GM06990 (cell line): ENCODE measurements around the gene GALNS.

Source experiments
- DNase-seq: peaks from one replicate; pipeline ENCODE4 v3.0.0-alpha.2; 2011; ENCODE audit not compliant: insufficient read length; ENCODE audit errors: extremely low read depth
- H3K27me3 ChIP-seq: replicated peaks from 2 replicates; pipeline ENCODE4 v1.6.0; 2011; ENCODE audit warnings: low read length; ENCODE audit not compliant: control insufficient read depth, insufficient read depth
- H3K36me3 ChIP-seq: 2 replicates; pipeline ENCODE4 v1.5.1; 2011; ENCODE audit warnings: low read length; ENCODE audit not compliant: control insufficient read depth, insufficient read depth
- H3K4me3 ChIP-seq: replicated peaks from 2 replicates; pipeline ENCODE4 v1.5.1; 2011; ENCODE audit warnings: low read depth, mild to moderate bottlenecking, control low read depth, low read length
- TF ChIP-seq, protein P1 (sequence below): IDR thresholded peaks from 2 replicates; pipeline ENCODE4 v1.5.1; 2011; ENCODE audit warnings: low read length, control low read depth, mild to moderate bottlenecking, inconsistent platforms; ENCODE audit not compliant: insufficient read depth, poor library complexity, severe bottlenecking

GALNS gene

DNA sequence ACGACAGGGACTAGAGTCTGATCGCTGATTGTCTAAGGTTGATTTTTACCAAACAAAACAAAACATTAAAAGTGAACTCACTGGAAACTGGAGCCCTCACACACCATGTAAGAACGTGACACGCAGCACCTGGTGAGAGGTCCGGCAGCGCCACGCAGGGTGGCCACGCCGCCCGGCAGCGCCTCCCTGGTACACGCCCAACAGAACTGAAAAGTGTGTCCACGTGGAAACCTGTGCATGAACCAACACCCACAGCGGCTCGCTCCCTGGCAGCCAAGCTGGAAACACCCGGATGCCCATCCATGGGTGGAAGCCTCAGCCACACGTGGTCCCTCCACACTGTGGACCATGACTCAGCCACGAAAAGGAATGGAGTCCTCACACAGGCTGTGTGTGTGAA, 9.1 kb downstream of the GALNS start:
- H3K27me3 ChIP-seq, result no peaks in the 10 kb centered on the region
- H3K36me3 ChIP-seq, result peaks cover 3% of the 10 kb centered on the region
- no peak overlapping the region for H3K4me3 ChIP-seq
- DNase-seq, result no peak
- TF ChIP-seq, protein P1, sequence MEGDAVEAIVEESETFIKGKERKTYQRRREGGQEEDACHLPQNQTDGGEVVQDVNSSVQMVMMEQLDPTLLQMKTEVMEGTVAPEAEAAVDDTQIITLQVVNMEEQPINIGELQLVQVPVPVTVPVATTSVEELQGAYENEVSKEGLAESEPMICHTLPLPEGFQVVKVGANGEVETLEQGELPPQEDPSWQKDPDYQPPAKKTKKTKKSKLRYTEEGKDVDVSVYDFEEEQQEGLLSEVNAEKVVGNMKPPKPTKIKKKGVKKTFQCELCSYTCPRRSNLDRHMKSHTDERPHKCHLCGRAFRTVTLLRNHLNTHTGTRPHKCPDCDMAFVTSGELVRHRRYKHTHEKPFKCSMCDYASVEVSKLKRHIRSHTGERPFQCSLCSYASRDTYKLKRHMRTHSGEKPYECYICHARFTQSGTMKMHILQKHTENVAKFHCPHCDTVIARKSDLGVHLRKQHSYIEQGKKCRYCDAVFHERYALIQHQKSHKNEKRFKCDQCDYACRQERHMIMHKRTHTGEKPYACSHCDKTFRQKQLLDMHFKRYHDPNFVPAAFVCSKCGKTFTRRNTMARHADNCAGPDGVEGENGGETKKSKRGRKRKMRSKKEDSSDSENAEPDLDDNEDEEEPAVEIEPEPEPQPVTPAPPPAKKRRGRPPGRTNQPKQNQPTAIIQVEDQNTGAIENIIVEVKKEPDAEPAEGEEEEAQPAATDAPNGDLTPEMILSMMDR, result no peak

DNA sequence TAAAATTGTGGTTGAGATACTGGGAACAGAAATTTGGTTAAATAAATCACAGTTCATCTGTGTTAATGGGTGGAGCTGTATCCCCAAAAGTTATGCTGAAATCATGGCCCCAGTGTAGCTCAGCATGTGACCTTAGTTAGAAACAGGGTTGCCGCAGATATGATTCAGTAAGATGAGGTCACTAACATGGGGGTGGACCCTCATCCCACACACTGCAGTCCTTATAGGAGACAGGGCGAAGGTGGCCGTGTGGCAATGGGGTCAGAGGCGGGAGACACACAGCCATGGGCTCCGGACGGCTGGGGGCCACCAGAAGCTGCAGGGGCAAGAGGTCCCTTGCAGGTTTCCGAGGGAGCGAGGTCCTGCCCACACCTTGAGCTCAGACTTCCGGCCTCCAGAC, 10.7 kb downstream of the GALNS start:
- no peak for DNase-seq
- Histone ChIP-seq H3K27me3 (no peaks in the 10 kb centered on the region), H3K36me3 (peaks cover 3% of the 10 kb centered on the region), H3K4me3 (no peak overlapping the region)
- TF ChIP-seq, protein P1, result no peak

DNA sequence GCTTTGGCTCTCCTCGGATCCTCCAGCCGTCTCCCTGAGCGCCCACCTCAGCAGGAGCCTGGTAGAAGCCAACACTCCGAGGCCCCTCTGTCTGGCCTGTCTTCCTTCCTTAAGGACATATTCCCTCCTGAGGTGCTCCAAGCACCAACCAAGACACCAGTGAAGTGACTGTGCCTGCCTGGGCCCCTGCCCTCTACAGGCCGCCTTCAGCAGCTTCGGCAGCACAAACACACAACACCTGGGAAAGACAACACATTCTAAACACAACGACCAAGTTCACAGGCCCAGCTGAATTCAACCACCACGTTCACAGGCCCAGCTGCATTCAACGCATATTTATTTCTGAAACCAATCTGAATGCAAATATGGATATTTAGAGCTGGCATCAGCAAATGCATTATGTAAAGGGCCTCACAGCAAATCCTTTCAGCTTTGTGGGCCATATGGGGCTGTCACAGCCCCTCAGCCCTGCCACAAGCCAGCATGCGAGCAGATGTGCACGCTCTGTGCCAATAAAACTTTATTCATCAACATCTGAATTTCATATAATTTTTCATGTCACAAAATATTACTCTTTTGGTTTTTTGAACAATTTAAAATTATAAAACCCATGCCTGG, 12.2 kb downstream of the GALNS start:
- TF ChIP-seq, protein P1, result peak; percentile 25
- Histone ChIP-seq H3K4me3 (no peak overlapping the region), H3K36me3 (peaks cover 8% of the 10 kb centered on the region), H3K27me3 (no peaks in the 10 kb centered on the region)
- no peak for DNase-seq

DNA sequence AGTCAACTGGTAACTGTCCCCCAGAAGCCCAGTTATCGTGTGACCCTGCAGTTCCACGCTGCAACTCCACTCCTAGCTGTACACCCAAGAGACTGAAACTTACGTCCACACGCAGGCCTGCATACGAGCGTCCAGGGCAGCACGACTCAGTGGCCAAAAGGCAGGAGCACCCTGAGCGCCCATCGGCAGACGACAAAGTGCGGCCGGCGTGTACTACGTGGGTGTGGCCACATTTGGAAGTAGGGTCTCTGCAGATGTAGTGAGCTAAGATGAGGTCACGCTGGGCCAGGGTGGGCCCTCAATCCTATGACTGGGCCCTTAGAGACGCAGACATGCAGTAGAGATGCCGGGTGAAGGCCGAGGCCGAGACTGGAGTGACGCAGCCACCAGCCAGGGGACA, 13.5 kb downstream of the GALNS start:
- peaks cover 8% of the 10 kb centered on the region for H3K36me3 ChIP-seq
- TF ChIP-seq, protein P1, result no peak
- no peak for DNase-seq
- no peak overlapping the region for H3K4me3 ChIP-seq
- H3K27me3 ChIP-seq, result no peaks in the 10 kb centered on the region

DNA sequence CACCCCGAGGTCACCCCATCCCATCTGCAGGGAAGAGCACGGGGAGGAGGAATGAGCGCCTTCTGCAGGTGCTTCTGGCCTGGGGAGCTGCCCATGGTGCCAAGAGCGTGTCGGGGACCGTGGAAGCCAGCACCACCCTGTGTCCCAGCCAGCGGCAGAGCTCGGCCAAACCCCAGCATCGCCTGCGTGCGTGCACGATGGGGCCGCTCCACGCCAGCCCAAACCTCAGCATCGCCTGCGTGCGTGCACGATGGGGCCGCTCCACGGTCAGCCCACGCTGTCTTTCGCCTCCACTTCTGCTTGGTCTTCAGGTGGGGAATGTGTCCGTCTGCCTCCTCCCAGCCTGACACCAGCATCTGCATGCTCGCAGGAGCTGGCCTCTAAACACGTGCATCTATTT, 13.9 kb downstream of the GALNS start:
- H3K4me3 ChIP-seq, result no peak overlapping the region
- TF ChIP-seq, protein P1, result no peak
- peaks cover 8% of the 10 kb centered on the region for H3K36me3 ChIP-seq
- no peak for DNase-seq
- H3K27me3 ChIP-seq, result no peaks in the 10 kb centered on the region

DNA sequence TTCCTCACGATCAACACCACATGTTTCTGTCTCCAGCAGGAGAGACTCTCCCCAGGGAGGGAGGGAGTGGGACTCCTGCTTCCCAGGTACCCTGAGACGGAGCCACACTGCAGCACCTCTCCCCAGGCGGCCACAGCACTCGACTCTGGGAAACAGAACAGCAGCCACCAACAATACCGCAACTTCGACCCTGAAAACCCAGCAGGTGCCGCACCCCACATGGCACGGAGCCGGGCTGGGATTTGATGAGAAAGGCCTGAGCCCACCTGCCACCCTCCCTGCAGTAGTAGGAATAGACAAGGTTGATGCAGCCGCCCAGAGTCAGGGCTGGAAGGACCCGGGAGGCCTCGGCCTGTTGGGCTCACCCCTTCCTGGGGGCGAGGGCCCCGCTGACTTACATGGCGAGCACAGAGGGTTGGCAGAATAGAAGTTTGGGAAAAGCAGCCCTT, 14.4 kb downstream of the GALNS start:
- Histone ChIP-seq H3K27me3 (no peaks in the 10 kb centered on the region), H3K4me3 (no peak overlapping the region), H3K36me3 (peaks cover 8% of the 10 kb centered on the region)
- TF ChIP-seq, protein P1, result no peak
- no peak for DNase-seq
